NB4 (cell line): Measurements from ENCODE around the gene TRRAP.

Experiments
- MAX ChIP-seq: IDR thresholded peaks from 2 replicates; pipeline ENCODE4 v1.6.1; 2011; ENCODE audit warnings: low read depth, low read length
- MYC ChIP-seq: IDR thresholded peaks from 2 replicates; pipeline ENCODE4 v1.6.1; 2011; ENCODE audit warnings: low read depth, low read length
- POLR2A ChIP-seq: IDR thresholded peaks from 2 replicates; pipeline ENCODE4 v1.6.1; 2011; ENCODE audit warnings: mild to moderate bottlenecking; ENCODE audit not compliant: insufficient read length; ENCODE audit errors: extremely low read depth
- TF ChIP-seq, protein P1 (sequence below): IDR thresholded peaks from one replicate; pipeline ENCODE4 v1.5.1; 2012; ENCODE audit warnings: low read depth, low read length

DNA sequence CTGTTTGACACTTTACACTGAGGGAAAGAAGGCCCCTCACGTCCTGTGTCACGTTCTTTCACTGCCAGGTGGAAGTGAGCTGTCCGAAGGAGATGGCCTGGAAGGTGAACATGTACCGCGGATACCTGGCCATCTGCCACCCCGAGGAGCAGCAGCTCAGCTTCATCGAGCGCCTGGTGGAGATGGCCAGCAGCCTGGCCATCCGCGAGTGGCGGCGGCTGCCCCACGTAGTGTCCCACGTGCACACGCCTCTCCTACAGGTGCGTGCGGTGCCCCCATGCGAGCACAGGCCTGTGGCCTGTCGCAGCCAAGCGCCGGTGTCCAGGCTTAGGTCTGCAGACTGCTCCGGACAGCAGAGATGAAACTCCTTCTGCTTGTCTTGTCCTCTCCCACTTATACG, 103.4 kb downstream of the TRRAP start:
- TF ChIP-seq, protein P1, sequence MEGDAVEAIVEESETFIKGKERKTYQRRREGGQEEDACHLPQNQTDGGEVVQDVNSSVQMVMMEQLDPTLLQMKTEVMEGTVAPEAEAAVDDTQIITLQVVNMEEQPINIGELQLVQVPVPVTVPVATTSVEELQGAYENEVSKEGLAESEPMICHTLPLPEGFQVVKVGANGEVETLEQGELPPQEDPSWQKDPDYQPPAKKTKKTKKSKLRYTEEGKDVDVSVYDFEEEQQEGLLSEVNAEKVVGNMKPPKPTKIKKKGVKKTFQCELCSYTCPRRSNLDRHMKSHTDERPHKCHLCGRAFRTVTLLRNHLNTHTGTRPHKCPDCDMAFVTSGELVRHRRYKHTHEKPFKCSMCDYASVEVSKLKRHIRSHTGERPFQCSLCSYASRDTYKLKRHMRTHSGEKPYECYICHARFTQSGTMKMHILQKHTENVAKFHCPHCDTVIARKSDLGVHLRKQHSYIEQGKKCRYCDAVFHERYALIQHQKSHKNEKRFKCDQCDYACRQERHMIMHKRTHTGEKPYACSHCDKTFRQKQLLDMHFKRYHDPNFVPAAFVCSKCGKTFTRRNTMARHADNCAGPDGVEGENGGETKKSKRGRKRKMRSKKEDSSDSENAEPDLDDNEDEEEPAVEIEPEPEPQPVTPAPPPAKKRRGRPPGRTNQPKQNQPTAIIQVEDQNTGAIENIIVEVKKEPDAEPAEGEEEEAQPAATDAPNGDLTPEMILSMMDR: no peak
- TF ChIP-seq POLR2A (no peak), MAX (no peak), MYC (no peak)
